Measurements from ENCODE around the gene RAB1B. TPM values are rescaled to one million over a fixed set of nuclear protein-coding genes. Genes with fewer than 3 reads are reported as not detected.
A peak's percentile ranks its signal among the peaks of the same experiment; 100 is the strongest.

RAB1B gene
- total RNA-seq, 1 donor from 2014 or later: 79.5 TPM

DNA sequence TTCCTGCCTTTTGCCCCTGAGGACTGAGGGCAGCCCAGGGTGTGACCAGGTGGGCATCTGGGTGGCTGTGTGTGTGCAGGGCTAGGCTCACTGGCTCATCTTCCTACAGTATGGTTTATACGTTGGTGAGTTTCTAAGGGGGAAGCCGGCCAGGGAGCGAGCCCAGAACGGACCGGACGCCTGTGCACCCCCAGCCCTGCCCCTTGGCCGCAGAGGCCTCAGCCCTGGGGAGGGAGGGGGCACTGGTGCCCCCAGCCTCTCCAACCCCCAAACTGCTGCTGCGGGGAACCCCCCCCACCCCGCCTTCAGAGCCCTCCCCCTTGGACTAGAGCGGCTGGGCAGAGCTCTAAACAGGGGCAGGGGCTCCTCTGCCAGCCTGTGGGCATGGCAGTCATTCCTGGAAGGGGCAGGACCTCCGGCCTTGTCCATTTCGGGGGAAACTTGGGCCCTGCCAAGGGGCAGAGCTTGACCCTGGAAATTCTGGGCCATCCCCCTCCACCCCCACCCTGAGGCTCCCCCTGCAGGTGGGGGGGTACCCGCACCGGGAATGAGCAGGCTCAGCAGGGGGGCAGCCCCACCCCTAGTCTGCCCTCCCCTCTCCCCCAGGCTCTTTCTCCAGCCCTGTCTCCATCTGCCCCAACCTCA, 15.1 kb downstream of the RAB1B start:
- DNase-seq (ENCODE audit: low read depth, low spot score): no peak

DNA sequence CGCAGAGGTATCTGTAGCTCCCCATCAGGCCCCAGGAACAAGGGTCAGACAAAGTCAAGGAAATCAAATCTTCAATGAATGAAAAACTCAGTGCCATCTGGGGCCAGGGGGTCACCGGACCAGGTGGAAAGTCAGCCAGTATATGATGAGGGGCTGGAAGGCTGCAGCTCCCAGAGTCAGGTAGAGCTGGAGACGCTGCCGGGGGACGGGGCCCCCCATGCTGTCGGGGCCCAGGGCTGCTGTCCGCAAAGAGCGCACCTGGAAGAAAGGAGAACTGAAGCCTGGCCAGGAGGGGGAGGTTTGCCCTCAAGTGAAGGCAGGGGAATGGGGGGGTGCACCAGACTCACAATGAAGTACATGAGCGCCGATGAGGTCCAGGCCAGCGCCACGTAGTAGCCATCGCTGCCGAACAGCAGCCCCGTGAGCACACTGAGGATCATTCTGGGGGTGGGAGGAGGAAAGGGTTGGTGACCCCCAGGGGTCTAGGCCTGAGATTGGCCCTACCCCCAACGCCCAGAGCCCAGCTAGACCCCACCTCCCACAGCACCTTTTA, 16.2 kb downstream of the RAB1B start:
- DNase-seq (ENCODE audit: low read depth, low spot score): no peak

DNA sequence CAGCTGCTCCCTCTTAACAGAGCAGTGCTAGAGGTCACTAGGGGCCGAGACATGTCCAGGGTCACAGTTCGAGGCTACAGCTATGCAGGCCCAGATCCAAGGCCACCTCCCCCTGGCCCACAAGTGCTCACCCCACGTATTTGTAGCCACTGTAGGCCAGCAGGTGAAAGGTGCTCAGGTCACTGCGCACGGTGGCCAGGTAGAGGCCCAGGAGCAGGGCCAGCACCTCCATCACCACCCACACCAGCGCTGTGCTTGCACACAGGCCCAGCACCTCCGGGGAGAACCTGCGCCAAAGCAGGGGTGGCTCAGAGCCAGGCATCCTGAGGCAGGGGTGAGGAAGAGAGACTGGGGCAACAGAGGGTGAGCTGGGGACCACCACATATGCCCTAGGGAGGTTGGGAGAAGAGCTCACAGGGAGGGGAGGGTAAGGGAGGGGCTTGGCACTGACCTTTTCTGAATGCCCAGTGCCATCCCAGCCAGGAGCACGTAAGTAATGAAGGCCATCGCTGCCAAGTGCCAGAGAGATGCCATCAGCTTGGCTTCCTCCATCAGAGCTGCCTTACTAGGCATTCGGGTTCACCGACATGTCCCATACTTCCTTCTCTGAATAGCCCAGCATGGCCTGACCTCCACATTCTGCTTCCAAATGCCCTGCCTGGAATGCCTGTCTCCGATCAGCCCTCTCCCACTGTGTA, 17.0 kb downstream of the RAB1B start:
- DNase-seq (ENCODE audit: low read depth, low spot score): no peak

DNA sequence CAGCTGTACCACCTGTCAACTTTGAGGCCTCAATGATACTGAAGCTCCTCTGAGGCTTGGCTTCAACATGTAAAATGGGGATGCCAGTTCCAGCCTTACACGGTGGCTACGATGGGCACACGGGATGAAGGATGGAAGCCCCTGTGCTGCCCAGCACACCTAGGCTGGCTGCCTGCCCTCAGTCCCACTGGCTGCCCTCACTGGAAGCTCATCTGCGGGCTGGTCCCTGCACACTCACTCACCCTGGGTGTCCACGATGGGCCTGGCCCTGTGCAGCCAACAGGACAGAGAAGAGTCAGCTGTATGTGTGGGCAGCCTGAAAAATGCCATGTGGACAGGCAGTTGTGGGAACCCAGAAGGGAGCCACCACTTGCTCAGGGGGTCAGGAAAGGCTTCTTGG, 18.3 kb downstream of the RAB1B start:
- no peak for DNase-seq (ENCODE audit: low read depth, low spot score)

DNA sequence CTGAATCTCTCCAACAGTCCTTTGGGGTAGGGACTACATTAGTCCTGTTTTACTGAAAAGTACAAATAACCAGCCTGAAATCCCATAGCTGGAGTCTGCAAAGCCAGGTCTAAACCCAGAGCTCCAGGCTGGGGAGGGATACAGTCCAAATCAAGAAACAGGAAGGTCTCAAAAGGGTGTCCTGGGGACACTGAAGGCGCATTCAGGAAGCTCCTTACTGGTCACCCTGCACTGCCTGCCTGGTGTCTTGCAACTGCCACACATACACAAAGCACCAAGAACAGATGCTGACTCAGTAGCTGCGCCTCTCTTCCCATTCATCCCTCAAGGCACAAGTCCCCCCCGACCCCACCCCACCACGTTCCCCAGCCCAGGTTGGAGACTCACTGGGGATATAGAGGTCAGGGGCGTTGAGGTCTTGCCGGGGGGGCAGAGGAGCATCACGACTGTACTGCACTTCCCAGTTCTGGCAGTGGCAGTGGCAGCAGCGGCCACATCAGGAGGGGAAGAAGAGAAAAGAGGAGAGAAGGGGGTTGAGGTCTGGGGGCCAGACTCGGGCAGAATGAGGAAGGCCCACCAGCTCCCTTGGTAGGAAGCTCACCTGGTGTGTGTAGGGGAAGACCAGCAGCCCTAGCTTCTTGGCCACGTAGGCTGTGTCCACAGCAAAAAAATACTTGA, 18.9 kb downstream of the RAB1B start:
- DNase-seq (ENCODE audit: low read depth, low spot score): no peak

DNA sequence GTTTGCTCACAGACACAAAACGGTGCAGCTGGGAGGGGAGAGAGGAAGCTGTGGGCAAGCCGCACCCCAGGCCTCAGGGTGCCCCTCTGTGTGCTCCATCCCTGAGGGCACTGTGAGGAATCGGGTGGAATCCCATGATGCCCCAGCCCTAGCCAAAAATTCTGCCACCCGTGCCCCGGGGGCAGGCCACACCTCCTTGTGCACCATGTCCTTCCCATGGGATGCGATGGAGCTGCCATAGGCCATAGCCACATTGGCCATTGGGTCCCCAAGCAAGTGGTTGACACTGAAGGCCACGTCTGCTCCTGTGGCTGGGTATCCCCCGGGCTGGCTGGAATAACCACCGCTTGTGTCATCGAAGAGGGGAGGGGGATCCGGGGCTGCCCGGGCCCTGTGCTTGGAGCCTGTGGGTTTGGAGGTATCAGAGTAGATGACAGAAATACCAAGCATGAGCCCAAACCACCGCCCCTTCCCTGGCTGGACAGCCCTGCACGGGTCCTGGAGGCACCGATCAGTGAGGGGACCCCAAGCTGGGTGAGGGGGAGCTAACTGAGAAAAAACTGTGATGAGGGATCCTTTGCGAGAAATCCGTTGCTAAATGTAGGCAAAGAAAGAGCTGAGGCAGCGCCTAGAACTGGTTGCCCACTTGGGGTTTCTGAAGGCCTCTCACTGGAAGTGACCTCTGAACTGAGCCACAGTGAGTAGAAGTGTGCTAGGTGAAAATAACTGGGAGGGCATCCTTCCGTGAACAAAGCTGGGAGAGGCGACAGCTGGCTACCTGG, 19.6 kb downstream of the RAB1B start:
- no peak for DNase-seq (ENCODE audit: low read depth, low spot score)

DNA sequence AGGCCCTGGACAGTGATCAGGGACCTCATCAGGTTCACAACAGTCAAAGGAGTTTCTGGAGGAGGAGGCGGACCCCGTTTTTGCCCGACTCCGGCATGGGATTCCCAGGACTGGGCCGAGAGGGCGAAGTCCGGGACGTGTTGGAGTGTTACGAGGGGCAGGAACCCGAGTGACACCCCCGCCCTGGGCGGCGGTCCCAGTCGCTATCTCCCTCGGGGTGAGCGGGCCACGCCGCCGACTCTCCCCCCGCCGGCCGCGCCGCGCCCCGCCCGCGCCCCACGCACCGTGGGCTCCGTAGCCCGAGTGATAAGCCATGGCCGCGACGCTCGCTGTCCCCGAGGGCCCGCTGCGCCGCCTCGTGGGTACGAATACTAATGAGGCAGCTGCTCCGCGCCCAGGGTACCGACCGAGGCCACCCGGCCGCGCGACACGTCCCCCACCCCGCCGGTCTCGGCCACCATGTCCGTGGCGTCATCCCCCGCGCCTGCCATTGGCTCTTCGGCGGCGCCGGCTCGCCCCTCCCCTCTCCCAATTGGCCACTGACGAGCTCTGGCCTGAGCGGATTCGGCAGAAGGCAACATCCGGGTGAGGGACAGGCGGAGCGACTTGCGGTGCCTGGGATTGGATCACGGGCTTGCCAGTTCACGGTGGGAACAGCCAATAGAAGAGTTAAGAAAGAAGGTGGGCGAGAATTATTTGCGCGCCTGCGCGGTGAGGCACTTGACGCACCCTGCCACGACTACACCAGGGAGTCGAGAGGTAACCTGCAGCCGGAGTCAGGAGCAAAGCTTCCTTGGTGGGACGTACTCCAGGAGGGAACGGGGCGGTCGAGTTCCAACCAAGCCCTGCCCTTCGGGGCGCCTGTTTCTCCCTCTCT, 20.5 kb downstream of the RAB1B start, which contains the start of gene YIF1A:
TSS of gene YIF1A (minus strand) at position 473 of the 877 bp plus-strand sequence. CDS start at position 315, 158 bp downstream.
- DNase-seq (ENCODE audit: low read depth, low spot score): peak; percentile 99

DNA sequence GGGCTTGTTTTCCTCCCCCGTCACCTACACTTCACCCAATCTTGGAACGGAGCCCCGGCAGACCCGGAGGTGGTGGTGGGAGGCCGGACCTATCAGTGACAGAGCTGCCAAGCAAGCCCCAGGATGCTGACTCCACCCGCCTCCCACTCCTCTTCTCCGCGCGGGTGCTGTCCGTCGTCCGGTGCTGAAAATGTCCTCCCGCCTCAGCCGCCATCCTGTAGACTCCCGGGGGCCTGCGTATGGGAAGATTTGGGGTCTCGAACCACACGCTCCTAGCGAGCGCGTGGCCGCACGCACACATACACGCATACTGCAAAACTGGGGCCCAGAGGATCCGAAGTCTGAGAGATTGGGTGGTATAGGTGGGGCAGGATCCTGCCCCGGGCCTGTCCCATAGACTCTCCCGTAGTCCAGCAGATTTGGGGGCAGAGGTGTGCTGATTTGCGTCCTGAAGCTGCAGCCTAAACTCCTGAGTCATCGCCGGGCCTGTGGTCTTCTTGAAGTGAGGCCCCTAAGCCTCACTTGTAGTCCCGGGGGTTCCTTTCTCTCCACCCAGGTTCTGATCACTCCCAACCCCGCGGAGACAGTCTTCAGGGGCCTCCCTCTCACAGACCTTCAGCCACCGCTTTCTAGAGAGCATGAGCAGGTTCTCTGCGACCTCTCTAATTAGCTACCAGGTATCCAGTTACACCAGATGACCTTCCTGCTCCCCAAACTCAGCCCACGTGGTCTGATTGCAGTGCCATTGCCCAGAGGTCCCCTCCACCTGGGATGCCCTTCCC, 21.3 kb downstream of the RAB1B start:
- DNase-seq (ENCODE audit: low read depth, low spot score): peak; percentile 30

DNA sequence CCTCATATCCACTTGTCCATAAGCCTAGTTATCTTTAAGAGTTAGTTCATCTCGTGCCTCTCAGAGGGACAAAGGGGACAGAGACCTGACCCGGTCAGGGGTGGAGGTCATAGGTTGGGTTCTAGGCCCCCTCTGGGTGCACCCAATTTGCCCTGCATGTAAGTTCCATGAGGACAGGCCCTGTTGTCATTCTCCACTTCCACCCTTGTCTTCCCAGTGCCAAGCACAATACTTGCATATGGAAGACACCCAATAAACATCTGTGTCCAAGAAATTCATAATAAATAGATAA, 21.8 kb downstream of the RAB1B start:
- no peak for DNase-seq (ENCODE audit: low read depth, low spot score)

DNA sequence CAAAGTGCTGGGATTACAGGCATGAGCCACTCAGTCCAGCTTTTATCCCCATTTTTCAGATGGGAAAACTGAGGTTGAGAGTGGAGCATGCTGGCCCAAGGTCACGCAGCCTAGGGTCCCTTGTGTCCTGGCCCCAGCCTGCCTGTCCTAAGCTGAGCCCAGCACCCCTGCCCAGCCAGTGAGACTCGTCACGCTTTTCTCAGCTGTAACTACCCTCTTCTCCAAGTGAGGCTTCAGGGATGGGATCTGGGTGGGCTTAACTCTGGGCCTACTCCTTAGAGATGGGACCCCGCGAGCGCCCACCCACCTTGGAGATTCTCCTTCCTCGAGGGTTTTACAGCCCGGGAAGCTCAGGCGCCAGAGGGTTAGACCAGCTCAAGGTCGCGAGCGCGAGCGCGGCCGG, 22.9 kb downstream of the RAB1B start:
- DNase-seq (ENCODE audit: low read depth, low spot score): no peak

DNA sequence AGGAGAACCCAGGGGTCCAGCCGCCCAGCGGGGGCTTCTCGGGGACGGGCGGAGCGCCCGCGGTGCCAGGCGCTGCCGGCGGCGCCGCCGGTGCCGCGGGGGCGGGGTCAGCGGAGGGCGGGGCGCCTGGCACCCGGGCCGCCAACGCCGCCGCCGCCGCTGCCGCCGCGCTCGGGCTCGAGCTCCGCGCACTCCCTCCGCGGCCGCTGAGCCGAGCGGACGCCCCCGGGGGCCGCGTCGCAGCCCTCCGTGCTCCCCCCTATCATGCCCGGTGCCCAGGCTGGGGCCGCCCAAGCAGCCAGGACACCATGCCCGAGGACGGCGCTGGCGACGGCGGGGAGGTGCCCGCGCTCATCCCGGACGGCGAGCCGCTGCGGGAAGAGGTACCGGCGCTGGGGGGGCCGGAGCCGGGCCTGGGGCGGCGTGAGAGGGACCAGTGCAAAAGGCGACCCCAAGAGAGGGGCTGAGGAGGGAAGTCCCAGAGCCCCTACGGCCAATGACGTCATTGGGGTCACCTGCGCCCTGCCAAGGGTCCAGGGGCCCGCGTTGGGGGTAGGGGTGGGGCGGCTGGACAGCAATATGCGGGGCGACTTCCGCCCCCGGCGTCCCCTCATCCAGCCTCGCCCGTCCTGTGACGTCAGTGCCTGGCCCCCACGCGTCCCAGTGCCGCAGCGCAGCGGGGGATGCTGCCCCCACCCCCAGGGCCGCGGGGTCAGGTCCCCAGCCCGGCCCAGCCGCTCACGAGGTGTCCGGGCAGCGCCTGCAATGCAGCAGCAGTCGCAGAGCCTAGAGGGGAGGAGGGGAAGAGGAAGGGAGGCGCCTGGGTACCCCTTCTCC, 23.5 kb downstream of the RAB1B start, which contains the start of gene TMEM151A:
TSS of gene TMEM151A (plus strand) at position 189 of the 837 bp plus-strand sequence. CDS start at position 309, 120 bp downstream.
- DNase-seq (ENCODE audit: low read depth, low spot score): no peak

DNA sequence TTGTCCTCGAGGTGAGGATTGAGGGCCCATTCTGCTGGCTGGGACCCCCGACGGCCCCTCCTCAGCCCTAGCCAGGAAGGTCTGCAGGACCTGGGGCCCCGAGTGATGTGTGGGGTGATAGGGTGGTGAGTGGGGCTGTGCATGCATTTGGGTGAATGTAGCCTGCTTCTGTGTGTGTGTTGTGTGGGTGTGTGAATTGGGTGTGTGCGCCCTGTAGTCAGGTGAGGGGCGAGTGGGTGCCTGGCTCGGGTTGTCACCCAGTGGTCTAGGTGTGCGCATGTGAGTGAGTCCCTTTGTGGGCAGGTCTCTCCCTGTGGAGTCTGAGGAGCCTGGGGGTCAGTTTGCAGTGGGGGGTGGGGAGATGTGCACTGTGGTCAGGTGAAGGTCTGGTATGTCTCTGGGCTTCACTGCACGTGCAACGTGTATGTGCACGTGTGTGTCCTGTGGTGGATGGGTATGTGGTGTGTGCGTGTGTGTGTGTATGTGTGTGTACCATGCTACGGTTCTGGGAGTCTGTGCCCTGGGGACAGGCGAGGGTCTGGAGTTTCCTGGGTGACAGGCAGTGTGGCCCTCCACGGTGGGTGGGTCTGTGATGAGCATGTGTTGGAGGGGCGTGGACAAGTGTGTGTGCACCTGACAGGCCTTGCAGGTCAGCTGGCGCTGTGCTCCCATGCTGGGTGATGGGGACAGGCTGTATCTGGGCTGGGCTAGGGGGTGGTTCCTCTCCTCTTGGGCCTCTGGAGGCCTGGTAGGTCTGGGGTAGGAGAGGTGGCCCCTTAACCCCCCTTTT, 24.3 kb downstream of the RAB1B start:
- no peak for DNase-seq (ENCODE audit: low read depth, low spot score)

DNA sequence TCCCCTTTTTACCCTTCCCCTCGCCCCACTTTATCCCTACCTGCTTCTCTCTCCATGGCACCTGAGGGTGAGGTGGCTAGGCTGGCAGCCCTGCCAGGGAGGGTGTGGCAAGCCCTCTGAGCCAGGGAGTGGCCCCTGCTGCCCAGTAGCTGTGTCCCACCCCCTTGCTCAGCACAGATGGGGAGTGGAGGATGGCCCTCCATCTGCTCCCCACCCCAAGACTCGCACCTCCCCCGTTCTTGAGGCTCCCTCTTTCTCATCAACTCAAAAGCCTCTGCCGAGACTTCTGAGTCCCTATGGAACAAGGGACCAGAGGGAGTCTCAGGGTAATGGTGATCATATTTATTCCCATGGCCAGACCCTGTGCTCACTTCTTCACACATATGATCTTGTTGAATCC, 24.9 kb downstream of the RAB1B start:
- DNase-seq (ENCODE audit: low read depth, low spot score): no peak

DNA sequence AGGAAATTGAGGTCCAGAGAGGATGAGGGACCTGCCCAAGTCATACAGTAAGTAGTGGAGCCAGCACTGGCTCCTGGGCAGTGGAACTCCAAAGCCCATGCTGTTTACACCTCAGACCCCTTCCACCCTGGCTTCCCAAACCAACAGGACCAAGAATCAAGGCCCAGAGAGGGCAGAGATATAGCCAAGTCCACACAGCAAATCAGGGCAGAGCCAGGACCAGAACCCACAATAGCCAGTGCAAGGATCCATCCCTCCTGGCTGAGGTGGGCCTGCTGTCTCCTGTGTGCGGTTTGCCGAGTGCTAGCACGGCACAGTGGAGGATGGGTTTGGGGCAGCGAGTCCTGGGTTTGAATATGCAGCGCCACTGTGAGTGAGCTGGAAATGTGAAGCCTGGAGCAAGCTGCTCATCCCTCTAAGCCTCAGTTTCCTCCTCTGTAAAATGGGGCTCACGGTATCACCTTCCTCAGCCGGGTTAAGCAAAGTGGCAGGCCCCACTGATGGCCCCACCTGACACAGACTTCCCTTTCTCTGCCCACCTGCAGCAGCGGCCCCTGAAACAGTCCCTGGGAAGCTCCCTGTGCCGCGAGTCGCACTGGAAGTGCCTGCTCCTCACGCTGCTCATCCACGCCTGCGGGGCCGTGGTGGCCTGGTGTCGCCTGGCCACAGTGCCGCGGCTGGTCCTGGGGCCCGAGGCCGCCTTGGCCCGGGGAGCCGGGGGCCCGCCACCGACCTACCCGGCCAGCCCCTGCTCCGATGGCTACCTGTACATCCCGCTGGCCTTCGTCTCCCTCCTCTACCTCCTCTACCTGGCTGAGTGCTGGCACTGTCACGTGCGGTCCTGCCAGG, 25.6 kb downstream of the RAB1B start:
- no peak for DNase-seq (ENCODE audit: low read depth, low spot score)

DNA sequence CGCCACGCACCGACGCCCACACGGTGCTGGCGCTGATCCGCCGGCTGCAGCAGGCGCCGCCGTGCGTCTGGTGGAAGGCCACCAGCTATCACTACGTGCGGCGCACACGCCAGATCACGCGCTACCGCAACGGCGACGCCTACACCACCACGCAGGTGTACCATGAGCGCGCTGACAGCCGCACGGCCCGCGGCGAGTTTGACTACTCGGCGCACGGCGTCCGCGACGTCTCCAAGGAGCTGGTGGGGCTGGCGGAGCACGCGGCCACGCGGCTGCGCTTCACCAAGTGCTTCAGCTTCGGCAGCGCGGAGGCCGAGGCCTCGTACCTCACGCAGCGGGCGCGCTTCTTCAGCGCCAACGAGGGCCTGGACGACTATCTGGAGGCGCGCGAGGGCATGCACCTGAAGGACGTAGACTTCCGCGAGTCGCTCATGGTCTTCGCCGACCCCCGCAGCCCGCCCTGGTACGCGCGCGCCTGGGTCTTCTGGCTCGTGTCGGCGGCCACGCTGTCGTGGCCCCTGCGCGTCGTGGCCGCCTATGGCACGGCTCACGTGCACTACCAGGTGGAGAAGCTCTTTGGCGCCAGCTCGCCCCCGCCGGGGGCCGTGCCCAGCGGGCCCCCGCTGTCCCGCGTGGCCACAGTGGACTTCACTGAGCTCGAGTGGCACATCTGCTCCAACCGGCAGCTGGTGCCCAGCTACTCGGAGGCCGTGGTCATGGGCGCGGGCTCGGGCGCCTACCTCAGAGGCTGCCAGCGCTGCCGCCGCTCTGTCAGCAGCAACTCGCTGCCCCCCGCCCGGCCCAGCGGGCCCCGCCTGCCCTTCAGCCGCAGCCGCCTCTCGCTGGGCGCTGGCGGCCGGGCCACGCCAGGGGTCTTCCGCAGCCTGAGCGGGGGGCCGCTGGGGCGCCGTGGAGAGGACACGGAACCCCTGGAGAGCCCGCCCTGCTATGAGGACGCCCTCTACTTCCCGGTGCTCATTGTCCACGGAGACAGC, 26.5 kb downstream of the RAB1B start:
- no peak for DNase-seq (ENCODE audit: low read depth, low spot score)

DNA sequence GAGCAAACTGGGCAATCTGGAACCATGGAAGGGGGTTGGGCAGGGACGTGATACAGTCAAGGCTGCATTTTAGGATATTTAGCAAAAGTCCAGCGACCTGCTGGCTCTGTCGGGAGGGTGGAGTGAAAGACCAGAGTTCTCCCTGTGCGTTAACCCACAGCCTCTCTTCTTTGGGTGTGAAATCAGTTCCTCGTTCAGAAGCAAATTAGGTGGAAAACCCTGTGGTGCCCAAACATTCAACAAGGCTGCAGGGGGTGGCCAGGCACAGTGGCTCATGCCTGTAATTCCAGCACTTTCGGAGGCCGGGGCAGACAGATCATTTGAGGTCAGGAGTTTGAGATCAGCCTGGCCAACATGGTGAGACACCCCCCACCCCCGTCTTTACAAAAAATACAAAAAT, 29.2 kb downstream of the RAB1B start:
- DNase-seq (ENCODE audit: low read depth, low spot score): no peak
